ENCODE data around the gene ACSL3. TPM values are rescaled to one million over a fixed set of nuclear protein-coding genes. Genes with fewer than 3 reads are reported as not detected.

ACSL3 gene
- total RNA-seq, 1 donor from 2014 or later: 87.0 TPM

DNA sequence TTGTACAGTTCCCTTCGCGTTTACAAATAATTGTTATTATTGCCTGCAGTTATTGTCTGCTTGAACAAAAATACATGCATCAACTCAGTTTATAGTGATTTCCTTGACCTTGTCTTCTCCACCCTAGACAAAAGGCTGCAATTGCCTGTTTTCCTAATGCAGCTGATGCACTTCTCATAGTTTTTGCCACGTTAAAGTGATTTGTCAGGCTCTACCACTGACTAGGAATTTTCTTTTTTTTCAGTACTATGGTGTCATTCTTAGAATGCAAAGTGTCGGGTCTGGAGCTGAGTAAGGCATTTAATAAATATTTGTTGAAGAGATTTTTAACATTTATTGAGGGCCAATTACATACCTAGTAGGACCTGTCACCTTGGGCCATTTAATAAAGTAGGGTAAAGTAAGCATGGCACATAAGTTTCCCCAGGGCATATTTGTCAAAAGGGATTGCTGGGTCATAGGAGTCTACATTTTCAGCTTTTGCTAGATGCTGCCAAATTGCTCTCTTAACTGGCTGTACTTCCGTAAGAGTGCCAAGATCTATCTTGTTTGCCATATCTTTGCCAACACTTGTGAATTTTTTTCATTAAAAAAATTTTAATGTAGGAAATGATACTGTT, 24.1 kb downstream of the ACSL3 start:
- H3K4me3 Mint-ChIP-seq (ENCODE audit: unreplicated experiment): no peak overlapping the region
- no peak for DNase-seq
- TF ChIP-seq, protein P1, sequence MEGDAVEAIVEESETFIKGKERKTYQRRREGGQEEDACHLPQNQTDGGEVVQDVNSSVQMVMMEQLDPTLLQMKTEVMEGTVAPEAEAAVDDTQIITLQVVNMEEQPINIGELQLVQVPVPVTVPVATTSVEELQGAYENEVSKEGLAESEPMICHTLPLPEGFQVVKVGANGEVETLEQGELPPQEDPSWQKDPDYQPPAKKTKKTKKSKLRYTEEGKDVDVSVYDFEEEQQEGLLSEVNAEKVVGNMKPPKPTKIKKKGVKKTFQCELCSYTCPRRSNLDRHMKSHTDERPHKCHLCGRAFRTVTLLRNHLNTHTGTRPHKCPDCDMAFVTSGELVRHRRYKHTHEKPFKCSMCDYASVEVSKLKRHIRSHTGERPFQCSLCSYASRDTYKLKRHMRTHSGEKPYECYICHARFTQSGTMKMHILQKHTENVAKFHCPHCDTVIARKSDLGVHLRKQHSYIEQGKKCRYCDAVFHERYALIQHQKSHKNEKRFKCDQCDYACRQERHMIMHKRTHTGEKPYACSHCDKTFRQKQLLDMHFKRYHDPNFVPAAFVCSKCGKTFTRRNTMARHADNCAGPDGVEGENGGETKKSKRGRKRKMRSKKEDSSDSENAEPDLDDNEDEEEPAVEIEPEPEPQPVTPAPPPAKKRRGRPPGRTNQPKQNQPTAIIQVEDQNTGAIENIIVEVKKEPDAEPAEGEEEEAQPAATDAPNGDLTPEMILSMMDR (IDR thresholded peaks at IDR 0.05; ENCODE audit: partially characterized antibody, unreplicated experiment): no peak
- H3K27ac Mint-ChIP-seq (ENCODE audit: unreplicated experiment): no peak overlapping the region
- H3K4me1 Mint-ChIP-seq (ENCODE audit: low read depth, unreplicated experiment): peaks cover 17% of the 10 kb centered on the region
- no peaks in the 10 kb centered on the region for H3K27me3 Mint-ChIP-seq (ENCODE audit: unreplicated experiment)
- H3K36me3 Mint-ChIP-seq (ENCODE audit: unreplicated experiment): no peaks in the 10 kb centered on the region
- no peaks in the 10 kb centered on the region for H3K9me3 Mint-ChIP-seq (ENCODE audit: unreplicated experiment)

GRCh38 chr2:222887124-222887523, 26.3 kb downstream of the ACSL3 start:
- TF ChIP-seq, protein P1 (IDR thresholded peaks at IDR 0.05; ENCODE audit: partially characterized antibody, unreplicated experiment): no peak
- peaks cover 17% of the 10 kb centered on the region for H3K4me1 Mint-ChIP-seq (ENCODE audit: low read depth, unreplicated experiment)
- no peak overlapping the region for H3K4me3 Mint-ChIP-seq (ENCODE audit: unreplicated experiment)
- no peak for DNase-seq
- H3K9me3 Mint-ChIP-seq (ENCODE audit: unreplicated experiment): no peaks in the 10 kb centered on the region
- H3K27ac Mint-ChIP-seq (ENCODE audit: unreplicated experiment): no peak overlapping the region
- H3K27me3 Mint-ChIP-seq (ENCODE audit: unreplicated experiment): no peaks in the 10 kb centered on the region
- no peaks in the 10 kb centered on the region for H3K36me3 Mint-ChIP-seq (ENCODE audit: unreplicated experiment)

DNA sequence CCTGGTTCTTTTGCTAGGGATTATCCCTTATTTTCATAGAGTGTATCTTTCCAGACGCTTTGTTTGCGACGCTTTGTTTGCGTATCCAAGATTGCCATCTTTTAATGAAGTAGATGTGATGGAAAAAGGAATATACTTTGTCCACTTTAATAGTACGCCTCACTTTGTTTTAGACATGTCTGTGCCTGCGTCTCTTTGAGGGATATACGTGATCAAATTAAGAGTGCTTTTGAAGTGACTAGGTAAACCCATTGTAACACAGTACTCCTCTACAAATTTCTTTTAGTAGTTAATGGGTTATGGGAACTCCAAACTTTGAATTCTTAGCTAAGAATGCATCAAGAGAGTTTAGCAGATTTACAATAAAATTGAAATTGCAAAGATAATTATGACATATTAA, 27.9 kb downstream of the ACSL3 start:
- Mint-ChIP-seq H3K4me1 (ENCODE audit: low read depth, unreplicated experiment) (peaks cover 17% of the 10 kb centered on the region), H3K27ac (ENCODE audit: unreplicated experiment) (no peak overlapping the region), H3K9me3 (ENCODE audit: unreplicated experiment) (no peaks in the 10 kb centered on the region), H3K27me3 (ENCODE audit: unreplicated experiment) (peaks cover under 1% of the 10 kb centered on the region), H3K36me3 (ENCODE audit: unreplicated experiment) (no peaks in the 10 kb centered on the region), H3K4me3 (ENCODE audit: unreplicated experiment) (no peak overlapping the region)
- no peak for DNase-seq
- TF ChIP-seq, protein P1 (IDR thresholded peaks at IDR 0.05; ENCODE audit: partially characterized antibody, unreplicated experiment): no peak

DNA sequence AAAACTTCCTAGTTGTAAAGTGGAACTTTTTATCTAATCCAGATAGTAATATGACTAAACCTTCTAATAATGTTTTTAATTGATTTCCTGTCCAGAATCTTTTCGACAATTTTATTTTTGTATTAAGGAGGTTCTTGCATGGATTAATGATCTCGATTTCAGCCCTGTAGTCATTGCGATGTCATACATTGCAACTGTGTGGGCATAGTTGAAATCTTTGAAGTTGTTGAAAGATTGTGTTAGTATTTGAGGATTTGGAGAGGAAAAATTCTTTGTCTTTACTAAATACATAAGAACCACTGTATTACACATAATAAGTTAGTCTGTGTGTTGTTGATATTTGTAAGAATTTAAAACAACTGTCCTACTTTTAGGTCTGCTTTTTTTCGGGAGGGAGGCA, 31.1 kb downstream of the ACSL3 start:
- Mint-ChIP-seq H3K4me1 (ENCODE audit: low read depth, unreplicated experiment) (peaks cover 5% of the 10 kb centered on the region), H3K27ac (ENCODE audit: unreplicated experiment) (no peak overlapping the region), H3K36me3 (ENCODE audit: unreplicated experiment) (no peaks in the 10 kb centered on the region)

DNA sequence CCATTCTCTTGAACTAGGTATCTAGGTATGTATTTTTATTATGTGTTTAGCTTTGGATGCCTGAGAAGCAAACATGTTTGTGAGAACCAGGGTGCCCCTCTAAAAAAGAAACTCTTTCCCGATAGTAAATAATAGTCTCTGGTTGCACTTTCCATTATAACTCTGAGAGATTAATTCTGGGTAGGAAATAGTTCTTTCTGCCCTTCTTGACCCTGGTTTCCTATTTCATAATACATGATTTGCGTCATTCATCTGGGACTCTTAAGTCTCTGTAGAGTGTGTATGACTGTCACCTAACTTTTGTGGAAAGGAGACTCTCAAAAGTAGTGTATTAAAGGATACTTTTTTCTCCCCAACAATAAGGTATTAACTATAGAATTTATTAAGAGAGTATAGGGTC, 31.5 kb downstream of the ACSL3 start:
- H3K4me3 Mint-ChIP-seq (ENCODE audit: unreplicated experiment): no peak overlapping the region
- no peak overlapping the region for H3K27ac Mint-ChIP-seq (ENCODE audit: unreplicated experiment)
- no peaks in the 10 kb centered on the region for H3K36me3 Mint-ChIP-seq (ENCODE audit: unreplicated experiment)
- H3K27me3 Mint-ChIP-seq (ENCODE audit: unreplicated experiment): peaks cover 2% of the 10 kb centered on the region
- peaks cover 4% of the 10 kb centered on the region for H3K4me1 Mint-ChIP-seq (ENCODE audit: low read depth, unreplicated experiment)
- no peaks in the 10 kb centered on the region for H3K9me3 Mint-ChIP-seq (ENCODE audit: unreplicated experiment)
- TF ChIP-seq, protein P1 (IDR thresholded peaks at IDR 0.05; ENCODE audit: partially characterized antibody, unreplicated experiment): no peak
- no peak for DNase-seq

More for the DNA sequence above, 31.1 kb downstream of the ACSL3 start:
- DNase-seq: no peak
- no peaks in the 10 kb centered on the region for H3K9me3 Mint-ChIP-seq (ENCODE audit: unreplicated experiment)
- H3K4me3 Mint-ChIP-seq (ENCODE audit: unreplicated experiment): no peak overlapping the region
- H3K27me3 Mint-ChIP-seq (ENCODE audit: unreplicated experiment): peaks cover 2% of the 10 kb centered on the region
- TF ChIP-seq, protein P1 (IDR thresholded peaks at IDR 0.05; ENCODE audit: partially characterized antibody, unreplicated experiment): no peak

Measured in glutamatergic neuron (in vitro differentiated cells).